ENCODE measurements around the gene ALMS1. TPM values are rescaled to one million over a fixed set of nuclear protein-coding genes. Genes with fewer than 3 reads are reported as not detected.

ALMS1 gene
- polyA plus RNA-seq, 1 of the 3 experiments (the other 2 are of a cell fraction) = 7.0 TPM

Other genes starting within 250 kb of the ALMS1 start
- gene NOTO, start 183.3 kb upstream of the ALMS1 start, polyA plus RNA-seq (2012; rRNA removed) = not detected in 2 replicates
- 21.4 and 22.2 TPM in 2 replicates for gene SMYD5, start 171.6 kb upstream of the ALMS1 start, polyA plus RNA-seq (2012; rRNA removed)
- gene PRADC1, start 152.6 kb upstream of the ALMS1 start, polyA plus RNA-seq (2012; rRNA removed) = 8.5 and 9.6 TPM in 2 replicates
- gene CCT7, start 151.5 kb upstream of the ALMS1 start, polyA plus RNA-seq (2012; rRNA removed) = 369 and 405 TPM in 2 replicates
- 3.1 and 3.5 TPM in 2 replicates for gene FBXO41, start 101.4 kb upstream of the ALMS1 start, polyA plus RNA-seq (2012; rRNA removed)
- gene EGR4, start 92.3 kb upstream of the ALMS1 start, polyA plus RNA-seq (2012; rRNA removed) = 0.02 TPM in 1 of 2 replicates, not detected in the other